Lower leg skin (tissue), 3 donors: ENCODE results near the gene WNT7A.

Experiments
- POLR2A ChIP-seq, 2 donors: fragments of 450-650 bp; IDR thresholded peaks; one replicate each; pipeline ENCODE4 v1.6.1; 2016 to 2017; ENCODE audit warnings: antibody characterized with exemption in 2 of 2, mild to moderate bottlenecking in 1 of 2, moderate library complexity in 1 of 2
- TF ChIP-seq, protein P1 (sequence below), 3 donors: fragments of 450-650 bp; IDR thresholded peaks; one replicate each; pipeline ENCODE4 v1.5.1; 2016; ENCODE audit warnings: antibody characterized with exemption in 3 of 3, mild to moderate bottlenecking in 3 of 3, moderate library complexity in 2 of 3

DNA sequence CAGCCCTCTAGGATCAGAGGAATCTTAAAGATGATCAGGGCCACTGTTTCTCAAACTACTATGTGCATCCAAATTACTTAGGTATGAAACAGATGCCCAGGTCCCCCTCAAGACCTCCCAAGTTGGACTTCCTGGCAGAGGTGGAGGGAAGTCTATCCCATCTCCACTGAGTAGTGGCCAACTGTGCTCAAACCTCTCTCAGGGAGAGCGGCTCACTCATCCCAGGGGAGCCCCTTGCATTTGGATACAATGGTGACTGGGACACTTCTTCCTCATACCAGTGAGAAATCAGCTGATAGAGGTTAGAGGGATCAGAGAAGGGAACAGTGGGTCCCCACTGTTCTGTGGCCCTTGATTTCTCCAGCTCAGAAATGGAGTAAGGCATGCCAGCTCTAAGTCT is 8.7 kb upstream of the WNT7A start:
- TF ChIP-seq, protein P1, sequence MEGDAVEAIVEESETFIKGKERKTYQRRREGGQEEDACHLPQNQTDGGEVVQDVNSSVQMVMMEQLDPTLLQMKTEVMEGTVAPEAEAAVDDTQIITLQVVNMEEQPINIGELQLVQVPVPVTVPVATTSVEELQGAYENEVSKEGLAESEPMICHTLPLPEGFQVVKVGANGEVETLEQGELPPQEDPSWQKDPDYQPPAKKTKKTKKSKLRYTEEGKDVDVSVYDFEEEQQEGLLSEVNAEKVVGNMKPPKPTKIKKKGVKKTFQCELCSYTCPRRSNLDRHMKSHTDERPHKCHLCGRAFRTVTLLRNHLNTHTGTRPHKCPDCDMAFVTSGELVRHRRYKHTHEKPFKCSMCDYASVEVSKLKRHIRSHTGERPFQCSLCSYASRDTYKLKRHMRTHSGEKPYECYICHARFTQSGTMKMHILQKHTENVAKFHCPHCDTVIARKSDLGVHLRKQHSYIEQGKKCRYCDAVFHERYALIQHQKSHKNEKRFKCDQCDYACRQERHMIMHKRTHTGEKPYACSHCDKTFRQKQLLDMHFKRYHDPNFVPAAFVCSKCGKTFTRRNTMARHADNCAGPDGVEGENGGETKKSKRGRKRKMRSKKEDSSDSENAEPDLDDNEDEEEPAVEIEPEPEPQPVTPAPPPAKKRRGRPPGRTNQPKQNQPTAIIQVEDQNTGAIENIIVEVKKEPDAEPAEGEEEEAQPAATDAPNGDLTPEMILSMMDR (IDR thresholded peaks at IDR 0.05) = no peak
- TF ChIP-seq POLR2A (IDR thresholded peaks at IDR 0.05) = no peak
